Keratinocyte (primary cell): ENCODE data around the gene LRTM1.

Experiments used
- EZH2 ChIP-seq: IDR thresholded peaks from one replicate; pipeline ENCODE4 v1.6.1; 2012; ENCODE audit warnings: inconsistent platforms, mild to moderate bottlenecking, low read length, moderate library complexity
- TF ChIP-seq, protein P1 (sequence below), 3 experiments: IDR thresholded peaks in 1 of 3; conservative IDR thresholded peaks in 1 of 3; optimal IDR thresholded peaks in 1 of 3; 2 replicates in 2 of 3; 3 replicates in 1 of 3; pipeline versions ENCODE3 to v1.5.1; 2011; ENCODE audit warnings: low read length in 3 of 3, mild to moderate bottlenecking in 3 of 3, moderate library complexity in 2 of 3, control low read depth in 1 of 3, inconsistent platforms in 1 of 3; ENCODE audit not compliant: insufficient read depth in 2 of 3; ENCODE audit errors: extremely low read depth in 1 of 3

DNA sequence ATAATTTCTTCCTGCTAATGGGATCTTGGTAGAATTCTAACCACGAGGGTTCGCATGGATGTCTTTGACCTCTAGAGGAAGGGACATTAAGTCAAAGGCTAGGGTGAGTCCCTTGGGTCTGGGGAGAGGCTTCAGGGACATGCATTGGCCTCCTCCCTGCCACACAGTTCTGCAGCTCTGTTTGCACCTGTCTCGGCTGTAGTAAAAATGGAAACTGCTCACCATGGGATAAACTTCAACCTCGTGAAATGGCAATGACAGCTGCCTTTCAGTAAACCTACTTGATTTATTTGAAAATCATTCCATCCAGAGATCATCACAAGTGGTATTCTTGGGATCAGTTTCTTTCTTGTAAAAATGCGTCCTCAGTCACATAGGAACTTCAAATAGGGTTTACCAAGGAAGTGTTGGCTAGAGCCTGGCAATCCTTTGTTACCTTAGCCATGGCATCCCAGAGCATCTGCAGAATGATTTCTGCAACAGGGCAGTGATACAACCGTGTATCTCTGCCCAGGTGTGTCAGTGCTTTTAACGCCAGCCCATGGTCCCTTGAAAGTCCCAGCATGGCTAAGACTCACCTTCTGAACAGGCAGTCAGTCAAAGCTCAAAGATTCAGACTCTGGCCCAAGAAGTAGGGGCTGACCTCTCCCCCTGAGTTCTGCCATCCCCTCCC, 14.0 kb upstream of the LRTM1 start:
- TF ChIP-seq, protein P1, sequence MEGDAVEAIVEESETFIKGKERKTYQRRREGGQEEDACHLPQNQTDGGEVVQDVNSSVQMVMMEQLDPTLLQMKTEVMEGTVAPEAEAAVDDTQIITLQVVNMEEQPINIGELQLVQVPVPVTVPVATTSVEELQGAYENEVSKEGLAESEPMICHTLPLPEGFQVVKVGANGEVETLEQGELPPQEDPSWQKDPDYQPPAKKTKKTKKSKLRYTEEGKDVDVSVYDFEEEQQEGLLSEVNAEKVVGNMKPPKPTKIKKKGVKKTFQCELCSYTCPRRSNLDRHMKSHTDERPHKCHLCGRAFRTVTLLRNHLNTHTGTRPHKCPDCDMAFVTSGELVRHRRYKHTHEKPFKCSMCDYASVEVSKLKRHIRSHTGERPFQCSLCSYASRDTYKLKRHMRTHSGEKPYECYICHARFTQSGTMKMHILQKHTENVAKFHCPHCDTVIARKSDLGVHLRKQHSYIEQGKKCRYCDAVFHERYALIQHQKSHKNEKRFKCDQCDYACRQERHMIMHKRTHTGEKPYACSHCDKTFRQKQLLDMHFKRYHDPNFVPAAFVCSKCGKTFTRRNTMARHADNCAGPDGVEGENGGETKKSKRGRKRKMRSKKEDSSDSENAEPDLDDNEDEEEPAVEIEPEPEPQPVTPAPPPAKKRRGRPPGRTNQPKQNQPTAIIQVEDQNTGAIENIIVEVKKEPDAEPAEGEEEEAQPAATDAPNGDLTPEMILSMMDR (optimal IDR thresholded peaks at IDR 0.05 in 1 of 3, IDR thresholded peaks at IDR 0.05 in 1 of 3, conservative IDR thresholded peaks at IDR 0.05 in 1 of 3; ENCODE audit: extremely low read depth in 1 of 3, insufficient read depth in 2 of 3, low read length in 3 of 3), result no peak
- no peak for TF ChIP-seq EZH2
